Activated CD8-positive, alpha-beta memory T cell treated with anti-CD3 and anti-CD28 coated beads, Interleukin-2, amount 10 ng/mL, durations not matched to agents 7 days and 5 days (primary cell): Measurements from ENCODE around the gene PDE4A. TPM values are rescaled to one million over a fixed set of nuclear protein-coding genes. Genes with fewer than 3 reads are reported as not detected.
A peak's percentile ranks its signal among the peaks of the same experiment; 100 is the strongest.
"Not testable (repeated sequence)": the region's sequence is repeated elsewhere in the genome, so short reads cannot be mapped to it uniquely, and the experiment has no call there.

Experiments
- ATAC-seq: fragments of 150-1000 bp; cut with Tn5 transposase; one replicate; pipeline ENCODE4 v1.10.0; 2021; ENCODE audit warnings: moderate library complexity
- CTCF ChIA-PET: fragments of 350-600 bp; sonication (Branson Sonifier 250); formaldehyde crosslinking; loops from one replicate; lab custom pipeline; 2021; ENCODE audit warnings: antibody characterized with exemption; lab: Charles Lee
- DNase-seq: peaks from one replicate; pipeline ENCODE4 v3.0.0-alpha.2; 2020
- H3K27ac Mint-ChIP-seq: one replicate; pipeline ENCODE4 v1.8.0; 2021; ENCODE audit warnings: mild to moderate bottlenecking, mixed read lengths
- H3K27me3 Mint-ChIP-seq: one replicate; pipeline ENCODE4 v1.8.0; 2021; ENCODE audit warnings: mixed read lengths
- H3K36me3 Mint-ChIP-seq: one replicate; pipeline ENCODE4 v1.8.0; 2021; ENCODE audit warnings: mild to moderate bottlenecking, mixed read lengths
- H3K4me1 Mint-ChIP-seq: one replicate; pipeline ENCODE4 v1.8.0; 2021; ENCODE audit warnings: mixed read lengths
- H3K4me3 Mint-ChIP-seq: one replicate; pipeline ENCODE4 v1.8.0; 2021; ENCODE audit warnings: mild to moderate bottlenecking, moderate library complexity, mixed read lengths
- H3K9me3 Mint-ChIP-seq: one replicate; pipeline ENCODE4 v1.8.0; 2022; ENCODE audit warnings: low read depth, mixed read lengths
- total RNA-seq, 2 experiments: library from RNA; stranded (reverse); gene quantifications; one replicate each; pipeline ENCODE4 v1.2.3, GENCODE V29; 2021

Gene PDE4A
- total RNA-seq, 2 experiments from 2014 or later = 74.9 to 103 TPM

GRCh38 chr19:10461047-10461949 is 41.0 kb downstream of the PDE4A start:
- peak overlapping the region; percentile 43 for H3K27ac Mint-ChIP-seq
- H3K4me1 Mint-ChIP-seq = peaks cover 9% of the 10 kb centered on the region
- H3K27me3 Mint-ChIP-seq = no peaks in the 10 kb centered on the region
- peaks cover 26% of the 10 kb centered on the region for H3K36me3 Mint-ChIP-seq
- CTCF ChIA-PET = interaction anchor here (1.0 to 1.2 kb wide), 2 partner anchors 17 to 23 kb away, joined by 3 read pairs; no protein-coding TSS in a partner anchor
- DNase-seq (peak; percentile 93), ATAC-seq (peak; percentile 94)
- H3K9me3 Mint-ChIP-seq = no peaks in the 10 kb centered on the region
- H3K4me3 Mint-ChIP-seq = no peak overlapping the region

- not testable (repeated sequence) for H3K27ac Mint-ChIP-seq, H3K27me3 Mint-ChIP-seq, H3K9me3 Mint-ChIP-seq, H3K4me1 Mint-ChIP-seq, ATAC-seq, H3K4me3 Mint-ChIP-seq, DNase-seq
- H3K36me3 Mint-ChIP-seq = peaks cover 30% of the 10 kb centered on the region
- CTCF ChIA-PET = interaction anchor here (1.0 to 1.2 kb wide), 3 partner anchors 16 to 58 kb away, joined by 3 read pairs; no protein-coding TSS in a partner anchor
Measured at GRCh38 chr19:10462042-10462441, 41.7 kb downstream of the PDE4A start.

DNA sequence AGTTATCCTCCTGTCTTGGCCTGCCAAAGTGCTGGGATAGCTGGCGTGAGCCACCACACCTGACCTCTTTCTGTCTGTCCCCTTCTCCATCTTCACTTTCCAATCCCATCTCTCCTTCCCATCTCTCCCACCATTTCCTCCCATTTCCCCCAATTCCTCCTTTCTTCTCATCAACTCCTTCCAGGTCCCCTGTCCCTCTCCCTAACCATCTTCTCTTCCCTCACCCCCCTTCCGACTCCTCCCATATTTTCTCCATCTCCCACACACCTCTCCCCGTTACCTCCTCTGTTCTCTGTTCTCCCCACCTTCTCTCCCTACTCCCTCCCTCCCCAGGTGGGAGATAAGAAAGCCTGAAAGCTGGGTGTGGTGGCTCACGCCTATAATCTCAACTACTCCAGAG is 42.2 kb downstream of the PDE4A start:
- H3K4me3 Mint-ChIP-seq = no peak overlapping the region
- ATAC-seq = no peak
- no peak overlapping the region for H3K27ac Mint-ChIP-seq
- H3K9me3 Mint-ChIP-seq = no peaks in the 10 kb centered on the region
- CTCF ChIA-PET = interaction anchor here (1.0 to 1.2 kb wide), 2 partner anchors 21 to 59 kb away, joined by 3 read pairs; no protein-coding TSS in a partner anchor
- H3K36me3 Mint-ChIP-seq = peaks cover 31% of the 10 kb centered on the region
- peaks cover 9% of the 10 kb centered on the region for H3K4me1 Mint-ChIP-seq
- no peak for DNase-seq
- no peaks in the 10 kb centered on the region for H3K27me3 Mint-ChIP-seq

DNA sequence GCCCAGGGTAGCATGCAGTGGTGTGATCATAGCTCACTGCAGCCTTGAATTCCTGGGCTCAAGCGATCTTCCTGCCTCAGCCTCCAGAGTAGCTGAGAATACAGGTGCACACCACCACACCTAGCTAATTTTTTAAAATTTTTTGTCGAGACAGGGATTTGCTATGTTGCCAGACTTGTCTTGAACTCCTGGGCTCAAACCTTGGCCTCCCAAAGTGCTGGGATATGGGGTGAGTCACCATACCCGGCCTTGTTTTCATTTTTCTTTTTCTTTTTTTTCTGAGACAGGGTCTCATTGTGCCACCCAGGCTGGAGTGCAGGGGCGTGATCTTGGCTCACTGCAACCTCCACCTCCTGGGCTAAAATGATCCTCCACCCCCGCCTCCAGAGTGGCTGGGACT is 44.1 kb downstream of the PDE4A start:
- Mint-ChIP-seq H3K36me3 (peaks cover 39% of the 10 kb centered on the region), H3K9me3 (no peaks in the 10 kb centered on the region), H3K27ac (no peak overlapping the region), H3K4me3 (no peak overlapping the region), H3K4me1 (peaks cover 9% of the 10 kb centered on the region), H3K27me3 (no peaks in the 10 kb centered on the region)
- no peak for DNase-seq
- no peak for ATAC-seq
- CTCF ChIA-PET = interaction anchor here (1.6 kb wide), 1 partner anchor 11 kb away, joined by 3 read pairs; no protein-coding TSS in a partner anchor

- ATAC-seq = no peak
- DNase-seq = no peak
- CTCF ChIA-PET = interaction anchor here (3.2 kb wide), 1 partner anchor 11 kb away, joined by 11 read pairs; no protein-coding TSS in a partner anchor
- no peak overlapping the region for H3K4me3 Mint-ChIP-seq
- H3K4me1 Mint-ChIP-seq = no peaks in the 10 kb centered on the region
- H3K27me3 Mint-ChIP-seq = no peaks in the 10 kb centered on the region
- H3K36me3 Mint-ChIP-seq = peaks cover 30% of the 10 kb centered on the region
- no peak overlapping the region for H3K27ac Mint-ChIP-seq
- H3K9me3 Mint-ChIP-seq = no peaks in the 10 kb centered on the region
Measured at GRCh38 chr19:10467104-10467706, 46.9 kb downstream of the PDE4A start.

DNA sequence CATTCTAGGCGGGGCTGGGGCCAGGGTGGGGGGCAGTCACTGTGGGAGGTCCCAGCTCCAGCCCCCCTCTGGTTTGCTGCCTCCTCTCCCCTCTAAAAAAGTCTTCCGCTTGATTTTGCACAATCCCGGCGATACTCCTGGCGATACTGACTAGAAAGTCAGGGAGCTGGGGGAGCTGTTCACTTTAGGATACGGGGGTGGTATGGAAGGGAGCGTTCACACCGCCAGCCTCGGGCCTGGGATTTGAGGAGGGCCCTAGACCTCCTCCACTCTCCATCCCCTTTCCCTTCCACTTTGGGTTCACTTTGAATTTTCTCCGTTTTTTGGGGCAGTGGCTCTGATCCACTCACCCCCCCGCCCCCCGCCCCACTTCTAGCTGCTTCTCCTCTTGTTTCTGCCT is 47.8 kb downstream of the PDE4A start:
- CTCF ChIA-PET = interaction anchor here (3.2 kb wide), 1 partner anchor 10 kb away, joined by 11 read pairs; no protein-coding TSS in a partner anchor
- Mint-ChIP-seq H3K4me3 (no peak overlapping the region), H3K4me1 (no peaks in the 10 kb centered on the region), H3K27me3 (no peaks in the 10 kb centered on the region), H3K36me3 (peaks cover 27% of the 10 kb centered on the region), H3K9me3 (no peaks in the 10 kb centered on the region), H3K27ac (no peak overlapping the region)
- DNase-seq (no peak), ATAC-seq (no peak)

DNA sequence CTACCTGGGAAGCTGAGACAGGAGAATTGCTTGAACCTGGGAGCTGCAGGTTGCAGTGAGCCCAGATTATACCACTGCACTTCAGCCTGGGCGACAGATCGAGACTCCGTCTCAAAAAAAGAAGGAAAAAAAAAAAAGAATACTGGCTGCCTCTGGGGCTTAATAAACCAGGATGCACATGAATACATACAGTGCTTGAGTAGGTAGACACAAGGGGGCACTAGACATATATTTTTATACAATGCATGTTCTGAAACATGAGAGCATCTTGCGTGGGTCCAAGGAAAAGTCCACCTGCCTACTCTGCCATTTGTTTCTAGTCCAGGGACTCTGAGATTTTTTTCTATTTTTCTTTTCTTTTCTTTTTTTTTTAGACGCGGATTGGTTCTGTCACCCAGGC is 51.6 kb downstream of the PDE4A start:
- CTCF ChIA-PET = interaction anchor here (0.8 to 2.9 kb wide), 3 partner anchors 12 to 101 kb away, joined by 4 to 16 read pairs (median 5); no protein-coding TSS in a partner anchor
- H3K27me3 Mint-ChIP-seq = no peaks in the 10 kb centered on the region
- no peak overlapping the region for H3K27ac Mint-ChIP-seq
- ATAC-seq (peak; percentile 51), DNase-seq (no peak)
- H3K36me3 Mint-ChIP-seq = peaks cover 12% of the 10 kb centered on the region
- no peak overlapping the region for H3K4me3 Mint-ChIP-seq
- peaks cover 2% of the 10 kb centered on the region for H3K4me1 Mint-ChIP-seq
- H3K9me3 Mint-ChIP-seq = no peaks in the 10 kb centered on the region

GRCh38 chr19:10473192-10473591 is 52.9 kb downstream of the PDE4A start:
- no peak for ATAC-seq
- no peak overlapping the region for H3K4me3 Mint-ChIP-seq
- no peak overlapping the region for H3K27ac Mint-ChIP-seq
- peaks cover 2% of the 10 kb centered on the region for H3K4me1 Mint-ChIP-seq
- peaks cover 10% of the 10 kb centered on the region for H3K36me3 Mint-ChIP-seq
- no peak for DNase-seq
- no peaks in the 10 kb centered on the region for H3K27me3 Mint-ChIP-seq
- CTCF ChIA-PET = interaction anchor here (1.3 to 2.9 kb wide), 5 partner anchors 11 to 204 kb away, joined by 3 to 16 read pairs (median 4); partner anchors contain the start of gene CDC37
- H3K9me3 Mint-ChIP-seq = no peaks in the 10 kb centered on the region

DNA sequence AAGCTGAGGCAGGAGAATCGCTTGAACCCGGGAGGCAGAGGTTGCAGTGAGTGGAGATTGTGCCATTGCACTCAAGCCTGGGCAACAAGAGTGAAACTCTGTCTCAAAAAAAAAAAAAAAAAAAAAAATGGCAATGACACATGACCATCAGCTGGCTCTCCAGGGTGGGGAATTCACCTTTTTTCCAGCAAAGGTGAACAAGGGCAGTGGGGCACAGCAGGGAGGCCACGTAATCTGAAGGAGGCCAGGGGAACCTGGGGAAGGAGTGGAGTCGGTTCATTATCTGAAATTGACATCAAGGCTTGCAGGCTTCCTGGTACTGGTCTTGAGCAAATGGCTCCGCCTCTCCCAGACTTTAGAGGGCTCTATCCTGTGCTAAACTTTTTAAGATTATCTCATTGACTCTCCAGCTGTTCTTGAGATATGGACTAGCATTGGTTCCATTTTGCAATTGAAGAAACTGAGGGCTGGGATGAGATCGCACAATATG is 54.7 kb downstream of the PDE4A start:
- no peak for DNase-seq
- Mint-ChIP-seq H3K27ac (no peak overlapping the region), H3K9me3 (no peaks in the 10 kb centered on the region), H3K27me3 (no peaks in the 10 kb centered on the region), H3K4me3 (no peak overlapping the region), H3K36me3 (peaks cover 1% of the 10 kb centered on the region), H3K4me1 (peaks cover 14% of the 10 kb centered on the region)
- no peak for ATAC-seq
- CTCF ChIA-PET = interaction anchor here (0.6 to 1.1 kb wide), 5 partner anchors 9 to 224 kb away, joined by 3 to 6 read pairs (median 3); no protein-coding TSS in a partner anchor

GRCh38 chr19:10478476-10478875 is 58.1 kb downstream of the PDE4A start:
- H3K27me3 Mint-ChIP-seq = no peaks in the 10 kb centered on the region
- H3K4me3 Mint-ChIP-seq = no peak overlapping the region

DNA sequence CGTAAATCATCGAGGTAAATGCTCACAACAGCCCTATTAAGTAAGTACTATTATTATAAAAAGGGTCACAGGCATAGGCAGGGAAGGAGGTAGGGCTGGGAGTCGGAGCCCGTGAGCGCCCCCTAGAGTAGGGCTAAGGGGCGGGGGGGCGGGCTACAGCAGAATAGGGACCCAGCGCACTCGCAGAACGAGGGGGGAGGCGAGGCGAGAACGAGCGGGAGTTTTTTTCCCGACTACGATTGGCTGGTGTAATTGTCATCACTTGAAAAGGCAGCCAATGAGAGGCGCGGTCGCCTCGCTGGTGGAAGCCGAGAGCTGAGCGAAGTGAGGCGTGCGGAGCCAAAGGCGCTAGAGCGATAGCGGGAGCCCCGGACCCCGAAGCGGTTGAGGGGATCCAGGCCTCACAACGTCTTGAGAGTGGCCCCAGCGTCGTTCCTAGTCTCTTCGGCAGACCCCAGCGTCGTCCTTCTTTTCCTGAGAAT is 58.6 kb downstream of the PDE4A start:
- Mint-ChIP-seq H3K9me3 (no peaks in the 10 kb centered on the region), H3K4me3 (peak overlapping the region; percentile 28), H3K4me1 (peaks cover 12% of the 10 kb centered on the region), H3K27me3 (no peaks in the 10 kb centered on the region), H3K27ac (no peak overlapping the region), H3K36me3 (no peaks in the 10 kb centered on the region)
- DNase-seq (peak; percentile 94), ATAC-seq (peak; percentile 97)
- CTCF ChIA-PET = interaction anchor here (0.7 to 3.2 kb wide), 31 partner anchors 9 to 229 kb away, joined by 3 to 20 read pairs (median 4); partner anchors contain the start of gene CDC37

More at GRCh38 chr19:10478476-10478875, 58.1 kb downstream of the PDE4A start:
- Mint-ChIP-seq H3K4me1 (peaks cover 12% of the 10 kb centered on the region), H3K36me3 (no peaks in the 10 kb centered on the region), H3K27ac (no peak overlapping the region), H3K9me3 (no peaks in the 10 kb centered on the region)
- CTCF ChIA-PET = interaction anchor here (0.6 to 3.2 kb wide), 30 partner anchors 9 to 229 kb away, joined by 3 to 20 read pairs (median 4); partner anchors contain the start of gene CDC37
- ATAC-seq (no peak), DNase-seq (no peak)

GRCh38 chr19:10486551-10486950 is 66.2 kb downstream of the PDE4A start:
- H3K36me3 Mint-ChIP-seq = peaks cover 38% of the 10 kb centered on the region
- peaks cover 6% of the 10 kb centered on the region for H3K4me1 Mint-ChIP-seq
- H3K4me3 Mint-ChIP-seq = no peak overlapping the region
- CTCF ChIA-PET = interaction anchor here (1.2 kb wide), 1 partner anchor 95 kb away, joined by 3 read pairs; no protein-coding TSS in a partner anchor
- DNase-seq (no peak), ATAC-seq (no peak)
- no peaks in the 10 kb centered on the region for H3K27me3 Mint-ChIP-seq
- H3K27ac Mint-ChIP-seq = no peak overlapping the region
- no peaks in the 10 kb centered on the region for H3K9me3 Mint-ChIP-seq
